Stimulated activated CD8-positive, alpha-beta memory T cell treated with anti-CD3 and anti-CD28 coated beads, Interleukin-15, amount 100 ng/mL, for 24 hours (primary cell): ENCODE measurements around the gene MRPL36.
A peak's percentile ranks its signal among the peaks of the same experiment; 100 is the strongest.
"Not testable (repeated sequence)": the region's sequence is repeated elsewhere in the genome, so short reads cannot be mapped to it uniquely, and the experiment has no call there.

Source experiments
- DNase-seq: peaks from one replicate; pipeline ENCODE4 v3.0.0-alpha.2; 2020; ENCODE audit warnings: low read depth

MRPL36 gene

DNA sequence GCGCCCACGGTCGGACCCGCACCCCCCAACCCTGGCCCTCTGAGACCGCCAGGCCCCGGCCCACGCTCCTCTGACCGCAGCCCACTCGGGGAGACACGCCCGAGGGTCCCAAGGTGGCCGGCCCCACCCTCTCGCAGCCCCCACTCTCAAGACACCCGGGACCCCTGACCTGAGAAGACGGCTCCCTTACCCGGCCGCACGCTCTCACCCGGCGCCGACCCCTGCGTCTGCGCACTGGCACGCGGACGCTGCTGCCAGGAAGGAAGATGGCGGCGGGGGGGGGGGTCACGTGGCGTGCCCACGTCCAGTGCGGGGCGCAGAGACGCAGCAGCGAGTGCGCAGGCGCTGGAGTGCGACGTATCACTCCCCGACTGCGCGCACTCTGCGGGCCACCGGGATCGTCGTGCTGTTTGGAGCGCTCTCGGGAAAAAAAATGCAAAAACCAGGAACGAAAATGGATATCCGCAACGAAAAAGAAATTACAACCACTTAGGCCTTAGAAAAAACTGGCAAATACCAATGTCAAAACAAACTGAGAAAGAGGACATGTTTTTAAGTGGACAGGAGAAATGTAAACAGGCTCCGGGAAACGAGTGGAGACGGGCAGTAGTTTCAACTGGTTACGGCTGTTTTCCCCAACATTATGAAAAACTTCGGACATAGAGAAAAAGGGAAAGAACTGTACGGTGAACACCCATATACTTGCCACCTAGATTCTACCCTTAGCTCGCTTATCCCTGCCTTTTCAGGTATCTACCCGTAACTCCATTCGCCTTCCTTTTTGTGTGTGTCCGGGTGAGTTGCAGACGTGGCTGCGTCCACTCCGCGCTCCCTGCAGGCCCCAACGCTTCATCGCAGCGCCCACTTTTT lies at the start of gene MRPL36:
Gene MRPL36 (minus strand): TSS at position 236 of the 870 bp plus-strand sequence. CDS start 902 bp downstream, outside the sequence.
- peak; percentile 87 for DNase-seq

DNA sequence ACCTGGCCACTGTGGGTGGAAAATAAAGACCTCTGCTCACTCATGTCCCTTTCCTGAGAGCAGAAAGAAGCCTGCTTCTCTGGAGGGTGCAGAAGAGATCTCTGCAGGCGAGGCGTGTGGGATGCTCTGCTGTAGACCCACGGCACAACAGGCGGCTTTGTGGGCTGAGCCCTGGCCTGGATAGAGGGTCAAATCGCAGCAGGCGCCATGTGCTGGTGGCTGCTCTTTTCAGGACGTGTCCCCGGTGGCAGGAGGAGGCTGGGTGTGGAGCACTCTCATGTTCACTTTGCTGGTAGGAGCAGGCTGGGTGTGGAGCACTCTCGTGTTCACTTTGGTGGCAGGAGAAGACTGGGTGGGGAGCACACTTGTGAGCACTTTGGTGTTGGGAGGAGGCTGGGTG lies 48.0 kb upstream of the MRPL36 start:
- DNase-seq = no peak

DNA sequence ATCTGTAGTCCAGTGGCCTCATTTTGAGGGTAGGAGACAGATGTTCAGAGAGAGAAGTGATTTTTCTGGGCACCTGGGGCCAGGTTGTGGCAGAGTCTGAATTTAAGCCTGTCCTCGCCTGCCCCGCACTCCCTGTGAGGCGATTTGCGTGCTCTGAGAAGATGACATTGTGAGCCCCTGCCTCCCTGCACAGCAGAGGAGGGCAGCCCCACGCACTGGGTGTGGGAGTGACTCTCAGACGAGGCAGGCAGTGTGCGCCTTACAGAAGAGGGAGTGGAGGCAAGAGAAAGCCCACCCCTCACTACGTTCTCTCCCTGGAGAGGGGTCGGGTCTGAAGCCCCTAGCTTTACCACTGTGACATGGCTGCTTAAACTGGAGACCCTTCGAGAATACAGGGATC lies 47.4 kb upstream of the MRPL36 start:
- no peak for DNase-seq

DNA sequence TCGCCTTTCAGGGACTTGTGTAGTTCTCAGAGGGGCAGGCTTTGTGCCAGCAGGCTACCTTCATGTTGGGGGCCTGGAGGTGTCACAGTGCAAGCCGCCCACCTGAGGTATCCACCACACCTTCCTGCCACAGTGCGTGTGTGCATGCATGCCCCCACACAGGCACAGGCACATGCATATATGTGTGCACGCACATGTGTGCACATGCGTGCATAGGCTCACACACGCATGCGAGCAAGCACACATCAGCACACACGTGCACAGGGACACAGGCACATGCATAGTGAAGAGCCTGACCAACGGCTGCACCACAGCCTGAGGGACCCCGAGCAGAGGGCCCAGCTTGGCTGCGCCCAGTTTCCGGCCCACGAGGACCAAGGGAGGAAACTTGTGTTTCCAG lies 46.9 kb upstream of the MRPL36 start:
- no peak for DNase-seq

DNA sequence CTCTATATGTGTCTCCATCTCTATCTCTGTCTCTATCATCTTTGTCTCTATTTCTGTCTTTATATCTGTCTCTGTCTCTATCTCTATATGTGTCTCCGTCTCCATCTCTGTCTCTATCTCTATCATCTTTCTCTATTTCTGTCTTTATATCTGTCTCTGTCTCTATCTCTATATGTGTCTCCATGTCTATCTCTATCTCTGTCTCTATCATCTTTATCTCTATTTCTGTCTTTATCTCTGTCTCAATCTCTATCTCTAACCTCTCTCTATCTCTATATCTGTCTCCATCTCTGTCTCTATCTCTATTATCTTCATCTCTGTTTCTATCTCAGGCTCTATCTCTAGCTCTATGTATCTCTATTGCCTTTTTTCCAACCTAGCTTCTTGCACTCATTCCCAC lies 46.1 kb upstream of the MRPL36 start:
- no peak for DNase-seq

DNA sequence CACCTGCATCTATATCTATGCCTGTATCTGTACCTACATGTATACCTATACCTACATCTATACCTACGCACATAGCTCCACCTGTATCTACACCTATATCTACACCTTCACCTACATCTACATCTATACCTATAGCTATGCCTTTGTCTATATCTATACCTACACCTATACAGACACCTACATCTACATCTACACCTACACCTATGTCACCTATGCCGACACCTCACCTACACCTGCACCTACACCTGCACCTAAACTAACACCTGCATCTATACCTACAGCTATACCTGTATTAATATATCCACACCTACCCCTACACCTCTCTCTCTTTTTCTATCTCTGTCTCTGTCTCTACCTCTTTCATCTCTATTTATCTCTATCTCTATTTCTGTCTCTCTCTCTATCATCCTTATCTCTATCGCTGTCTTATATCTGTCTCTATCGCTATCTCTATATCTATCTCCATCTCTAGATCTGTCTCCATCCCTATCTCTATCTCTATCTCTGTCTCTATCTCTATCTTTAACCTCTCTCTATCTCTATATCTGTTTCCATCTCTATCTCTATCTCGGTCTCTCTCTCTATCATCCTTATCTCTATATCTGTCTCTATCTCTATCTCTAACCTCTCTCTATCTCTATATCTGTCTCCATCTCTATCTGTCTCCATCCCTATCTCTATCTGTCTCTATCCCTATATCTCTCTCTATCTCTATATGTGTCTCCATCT lies 45.2 kb upstream of the MRPL36 start:
- DNase-seq = no peak

DNA sequence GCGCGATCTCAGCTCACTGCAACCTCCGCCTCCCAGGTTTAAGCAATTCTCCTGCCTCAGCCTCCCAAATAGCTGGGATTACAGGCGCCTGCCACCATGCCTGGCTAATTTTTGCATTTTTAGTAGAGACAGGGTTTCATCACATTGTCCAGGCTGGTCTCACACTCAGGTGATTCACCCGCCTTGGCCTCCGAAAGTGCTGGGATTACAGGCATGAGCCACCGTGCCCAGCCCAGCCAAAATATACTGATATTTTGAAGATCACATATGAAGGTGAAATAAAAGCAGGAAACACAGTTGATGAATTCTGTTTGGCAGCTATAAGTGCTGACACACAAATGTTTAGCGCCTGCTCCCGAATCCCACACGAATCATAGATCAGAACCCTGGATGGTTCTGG lies 44.1 kb upstream of the MRPL36 start:
- not testable (repeated sequence) for DNase-seq

DNA sequence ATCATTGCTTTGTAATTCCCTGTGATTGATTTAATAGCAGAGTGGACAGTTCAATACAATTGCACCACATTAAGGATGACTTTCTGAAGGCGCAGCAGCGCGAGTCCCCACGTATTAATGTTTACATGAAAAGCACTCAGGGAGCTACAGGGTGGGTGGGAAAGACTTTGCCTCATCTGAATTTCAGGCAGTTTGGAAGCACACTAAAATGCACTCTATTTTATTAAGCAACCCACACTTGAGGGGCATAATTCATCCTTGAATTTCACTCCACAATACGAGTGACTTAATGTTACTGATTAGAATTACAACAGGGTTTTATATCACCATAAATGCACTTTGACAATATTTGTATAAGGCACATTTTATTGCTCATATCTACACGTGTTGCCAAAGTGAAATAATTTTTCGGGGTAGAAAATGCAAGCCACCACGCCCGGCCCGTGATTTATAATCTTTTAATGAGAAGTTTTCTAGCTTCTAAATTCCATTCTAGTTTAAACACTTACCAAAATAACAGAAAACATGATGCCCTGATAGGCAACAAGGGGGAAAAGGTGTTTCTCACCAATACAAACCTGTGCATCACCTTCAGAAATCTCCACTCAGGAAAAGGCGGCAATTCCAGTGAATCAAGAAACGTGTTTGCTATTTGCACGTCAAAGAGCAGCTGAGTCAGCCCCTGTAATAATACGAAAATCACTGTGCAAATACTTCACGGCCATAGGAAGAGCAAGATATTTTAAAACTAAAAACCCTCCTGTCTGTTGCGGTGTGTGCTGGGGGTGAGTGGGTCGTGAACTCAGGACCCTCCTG lies 42.6 kb upstream of the MRPL36 start:
- DNase-seq = no peak

DNA sequence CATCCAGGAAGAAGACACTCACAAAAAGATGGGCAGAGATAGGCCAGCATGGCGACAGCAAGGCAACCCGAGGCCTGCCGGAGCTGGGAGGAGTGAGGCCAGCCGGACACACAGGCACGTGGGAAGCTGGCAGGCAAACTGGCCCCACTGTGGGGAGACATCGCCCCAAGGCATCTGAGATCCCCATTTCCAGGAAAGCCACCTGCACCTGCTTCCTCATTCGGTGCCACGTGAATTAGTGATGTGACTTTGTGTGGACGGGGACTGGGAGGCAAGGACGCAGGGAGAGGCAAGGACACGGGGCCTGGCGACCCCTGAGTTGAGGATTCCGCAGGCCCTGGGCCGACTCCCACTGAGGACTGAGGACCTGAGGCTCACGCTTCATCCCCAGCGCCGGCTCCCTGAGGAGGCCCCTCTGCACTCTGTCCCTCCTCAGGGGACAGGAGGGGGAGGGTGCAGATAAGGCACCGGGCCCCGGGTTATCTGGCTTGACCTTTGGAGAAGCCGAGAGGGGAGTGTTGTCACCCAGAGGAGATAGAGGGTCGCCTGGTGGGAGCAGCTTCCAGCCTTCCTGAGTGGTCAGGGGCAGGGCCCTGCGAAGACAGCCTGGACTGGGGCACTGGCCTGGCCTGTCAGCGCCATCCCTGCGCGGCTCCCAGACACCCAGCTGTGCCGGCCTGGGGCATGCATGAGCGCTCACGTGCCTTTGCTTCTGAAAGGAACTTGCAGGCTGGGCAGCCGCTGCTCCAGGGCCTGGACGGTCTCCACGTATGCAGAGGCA lies 41.3 kb upstream of the MRPL36 start:
- no peak for DNase-seq

DNA sequence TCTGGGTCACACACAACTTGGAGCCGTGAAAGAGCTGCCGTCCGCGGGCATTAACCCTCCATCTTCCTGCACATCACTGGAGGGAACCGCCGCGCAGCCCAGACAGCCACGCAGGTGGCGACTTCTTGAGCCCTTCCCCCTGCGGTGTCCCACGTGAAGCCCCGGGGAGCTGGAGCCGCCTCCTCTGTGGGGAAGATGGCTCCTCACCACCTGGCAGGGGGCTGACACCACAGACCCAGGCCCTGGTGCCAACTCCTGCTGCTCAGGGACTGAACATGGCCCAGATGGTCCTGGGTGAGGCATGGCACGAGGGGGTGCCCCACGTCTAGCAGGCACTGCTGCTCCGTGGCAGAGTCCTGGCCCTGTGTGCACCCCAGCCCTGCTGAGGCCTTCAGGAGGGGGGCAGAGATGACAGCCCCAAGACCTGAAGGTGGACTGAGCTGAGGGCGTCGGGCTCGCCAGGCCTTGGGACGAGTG lies 40.5 kb upstream of the MRPL36 start:
- no peak for DNase-seq

DNA sequence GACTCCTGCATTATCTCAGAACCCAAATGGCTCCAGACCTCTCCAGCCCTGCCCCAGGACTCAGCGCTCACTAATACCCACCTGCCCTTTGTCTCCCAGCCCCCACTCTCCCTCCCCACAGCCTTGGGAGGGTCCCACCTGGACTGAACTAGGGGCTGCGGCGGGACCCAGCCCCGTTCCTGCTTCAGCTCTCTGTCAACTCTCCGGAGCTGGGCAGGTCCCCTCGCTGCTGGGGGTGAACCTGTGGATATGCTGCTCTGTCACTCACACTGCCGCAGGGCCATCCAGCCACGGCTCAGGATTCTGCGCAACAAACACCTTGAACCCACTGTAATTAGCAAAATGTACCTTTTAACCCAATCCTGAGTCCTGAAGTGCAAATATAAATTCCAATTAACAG lies 38.4 kb upstream of the MRPL36 start:
- no peak for DNase-seq

DNA sequence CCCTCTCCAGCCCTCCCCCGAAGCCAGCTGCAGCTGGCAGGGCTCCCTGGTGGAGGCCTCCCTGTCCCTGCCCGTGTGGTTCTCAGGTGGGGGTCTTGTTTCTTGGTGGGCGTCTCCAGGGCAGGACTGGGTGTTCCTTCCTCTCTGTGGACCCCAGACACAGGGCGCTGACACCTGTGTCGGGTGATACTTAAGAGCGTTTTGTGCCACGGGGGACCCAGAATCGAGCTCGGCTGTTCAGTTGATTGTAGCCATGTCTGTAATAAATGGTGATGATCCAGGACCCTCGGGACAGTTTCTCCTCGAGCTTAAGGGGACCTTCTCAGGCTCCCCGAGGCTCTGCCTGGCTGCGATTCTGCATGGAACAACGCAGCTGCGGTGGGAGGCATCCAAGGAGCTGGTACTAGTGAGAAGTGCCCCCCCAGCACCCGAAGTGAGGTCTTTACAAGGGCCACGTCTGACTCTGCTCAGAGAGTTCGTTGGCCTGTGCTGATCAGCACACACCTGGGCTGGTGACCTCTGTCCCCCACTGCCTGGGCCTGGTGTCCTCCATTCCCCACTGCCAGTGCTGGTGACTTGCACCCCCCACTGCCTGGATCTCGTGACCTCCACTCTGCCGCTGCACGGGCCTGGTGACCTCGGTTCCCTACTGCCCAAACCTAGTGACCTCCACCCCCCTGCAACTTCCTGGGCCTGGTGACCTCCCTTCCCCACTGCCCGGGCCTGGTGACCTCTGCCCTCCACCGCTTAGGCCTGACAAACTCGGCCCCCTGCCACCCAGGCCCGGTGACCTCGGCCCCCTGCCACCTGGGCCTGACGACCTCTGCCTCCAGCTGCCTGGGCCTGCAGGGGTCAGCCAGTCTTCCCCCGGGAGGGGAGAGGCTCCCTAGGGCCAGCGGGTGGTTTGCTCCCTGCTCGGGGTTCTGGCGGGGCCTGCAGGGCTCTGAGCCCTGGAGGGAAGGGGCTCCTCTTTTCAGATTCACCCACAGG lies 37.5 kb upstream of the MRPL36 start:
- no peak for DNase-seq

DNA sequence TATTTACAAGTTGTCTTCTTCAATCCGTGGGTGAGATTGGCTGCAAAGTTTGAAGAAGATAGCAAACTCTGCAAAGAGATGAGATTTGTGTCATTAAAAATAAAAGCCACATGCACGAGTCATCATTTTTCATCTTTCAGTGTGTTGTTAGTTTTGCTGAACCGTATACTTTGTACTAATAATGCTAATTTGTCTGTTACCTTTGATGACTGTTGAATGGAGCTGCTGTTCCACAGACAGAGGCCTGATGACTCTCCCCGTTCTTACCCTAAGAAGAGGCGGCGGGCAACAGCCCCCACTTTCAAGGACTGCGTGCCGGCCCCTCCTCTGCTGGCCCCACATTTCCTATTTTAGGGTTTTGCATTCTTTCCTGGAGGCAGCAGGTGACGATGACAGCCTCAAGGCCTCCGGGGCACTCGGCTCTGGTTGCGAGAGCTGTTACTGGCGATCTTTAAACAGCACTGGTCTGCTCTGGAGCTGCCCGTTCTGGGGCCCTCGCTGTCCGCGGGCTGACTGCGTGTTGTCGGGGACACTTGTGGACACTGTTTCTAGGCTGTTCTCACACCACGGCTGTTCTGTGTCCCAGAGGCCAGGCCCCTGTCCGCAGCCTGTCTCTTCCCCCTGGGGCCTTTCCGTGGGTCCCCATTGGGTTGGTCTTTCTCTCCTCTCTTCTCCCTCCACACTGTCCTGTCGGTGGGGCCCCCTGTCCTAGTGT lies 36.7 kb upstream of the MRPL36 start:
- no peak for DNase-seq

DNA sequence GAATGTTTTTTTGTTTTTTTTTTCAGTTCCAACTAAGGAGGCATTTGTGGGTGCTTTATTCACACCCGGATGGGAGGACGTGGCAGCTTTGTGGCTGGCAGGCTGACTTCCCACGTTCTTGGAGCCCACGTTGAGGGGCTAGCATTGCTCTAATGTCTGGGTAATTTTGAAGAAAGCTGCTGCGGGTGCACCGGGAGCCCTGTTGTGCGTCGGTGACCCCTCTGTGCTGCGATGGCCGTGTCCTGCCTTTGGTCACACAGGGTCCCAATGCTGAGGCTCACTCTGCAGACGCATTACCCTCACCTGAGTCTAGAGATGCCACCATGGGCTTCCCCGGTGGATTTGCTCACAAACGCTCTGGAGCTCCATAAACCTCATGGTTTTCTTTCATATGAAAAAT lies 35.8 kb upstream of the MRPL36 start:
- DNase-seq = no peak

DNA sequence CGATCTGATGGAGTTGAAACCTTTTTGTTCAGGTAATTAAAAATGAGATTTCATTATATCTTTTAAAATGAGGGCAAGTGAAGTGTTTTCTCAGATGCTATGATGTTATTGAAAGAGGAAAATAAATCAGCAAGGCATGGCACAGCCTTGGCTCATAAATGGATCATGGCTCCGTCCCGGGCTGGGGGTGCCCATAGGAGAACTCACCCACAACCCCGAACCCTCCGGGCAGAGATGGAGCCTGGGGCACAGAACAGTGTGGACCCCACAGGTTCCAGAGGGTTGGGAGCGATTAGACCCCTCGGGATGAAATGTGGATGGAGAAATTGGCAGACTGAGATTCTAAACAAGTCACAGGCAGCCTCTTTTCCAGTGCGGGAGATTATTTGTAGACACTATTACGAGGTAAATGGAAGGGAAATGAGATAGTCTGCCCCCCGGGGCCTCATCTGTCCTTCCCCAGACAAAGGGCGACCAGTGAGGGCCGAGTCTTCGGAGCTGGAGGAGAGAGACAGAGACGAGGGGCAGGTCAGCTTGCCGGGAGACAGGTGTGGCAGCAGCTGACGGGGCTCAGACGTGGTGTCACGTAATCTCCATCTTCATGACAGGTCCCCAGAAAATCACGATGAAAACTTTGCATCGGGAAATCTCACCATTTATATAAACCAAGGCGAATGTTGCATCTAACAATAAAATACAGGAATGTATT lies 35.2 kb upstream of the MRPL36 start:
- DNase-seq = no peak

DNA sequence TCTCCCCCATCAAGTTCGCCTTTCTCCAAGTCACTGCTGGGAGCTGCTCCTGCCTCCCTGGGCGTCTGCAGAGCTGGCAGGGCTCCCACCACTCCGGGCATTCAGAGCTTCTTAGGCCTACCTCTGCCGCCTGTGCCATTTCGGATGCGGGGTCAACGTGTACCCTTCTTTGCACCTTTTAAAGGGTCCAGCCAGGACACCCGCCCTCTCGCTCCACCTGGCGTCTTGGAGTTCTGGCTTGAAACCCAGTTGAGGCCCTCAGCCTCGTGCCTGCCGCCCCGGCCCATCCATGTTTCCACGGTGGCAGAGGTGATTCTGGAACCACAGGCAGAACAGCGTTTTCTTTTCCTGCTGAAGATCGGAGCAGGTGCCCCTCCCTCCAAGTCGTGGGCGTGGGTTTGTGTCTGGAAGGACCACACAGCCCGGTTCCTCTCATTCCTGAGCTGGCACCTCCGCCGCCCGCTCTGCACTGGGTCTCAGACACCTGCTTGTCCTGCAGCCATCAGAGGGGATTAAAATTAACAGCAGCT lies 34.5 kb upstream of the MRPL36 start:
- no peak for DNase-seq

DNA sequence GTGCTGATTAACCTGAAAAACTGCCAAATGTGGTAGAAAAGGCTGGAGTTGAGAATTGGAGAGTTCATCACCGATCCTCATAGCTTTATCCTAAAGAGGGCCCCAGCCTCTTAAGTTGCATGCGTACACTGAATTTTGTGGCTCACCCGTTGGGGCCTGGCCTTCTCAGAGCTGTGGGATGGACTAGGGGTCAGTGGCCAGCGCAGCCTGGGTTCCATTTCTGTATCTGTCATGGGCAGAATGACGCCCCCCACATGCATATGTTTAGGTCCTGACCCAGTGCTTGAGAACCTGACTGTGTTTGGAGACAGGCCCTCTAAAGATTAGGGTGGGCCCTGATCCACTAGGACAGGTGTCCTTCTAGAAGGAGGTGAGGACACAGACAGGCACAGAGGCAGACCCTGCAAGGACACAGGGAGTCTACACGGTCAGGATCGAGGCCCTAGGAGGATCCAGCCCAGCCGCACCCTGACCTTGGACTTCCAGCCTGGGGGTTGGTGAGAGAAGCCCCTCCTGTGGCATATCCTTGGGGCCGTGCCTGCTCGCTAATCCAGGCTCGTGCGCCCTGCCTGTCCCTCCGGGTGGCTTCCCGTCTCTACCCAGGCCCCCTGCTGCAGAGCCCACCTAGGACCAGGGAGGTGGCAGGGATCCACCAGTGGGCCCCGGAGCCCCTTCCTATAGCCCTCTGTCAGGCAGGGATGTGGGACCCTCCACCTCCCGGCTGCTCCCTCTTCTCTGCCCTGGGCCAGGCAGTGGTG lies 33.8 kb upstream of the MRPL36 start:
- no peak for DNase-seq
